Esophagus (tissue), 2 donors: ENCODE measurements around the gene RAB4A. TPM values are rescaled to one million over a fixed set of nuclear protein-coding genes. Genes with fewer than 3 reads are reported as not detected.

Experiments used
- H3K27ac ChIP-seq, 2 donors: one replicate each; pipeline ENCODE4 v1.5.1; 2013; ENCODE audit warnings: low read depth in 2 of 2, mild to moderate bottlenecking in 2 of 2, inconsistent platforms in 1 of 2, low read length in 1 of 2, moderate library complexity in 1 of 2
- H3K27me3 ChIP-seq, 2 donors: one replicate each; pipeline ENCODE4 v1.6.1; 2013; ENCODE audit warnings: low read length in 2 of 2, control low read depth in 1 of 2, mild to moderate bottlenecking in 1 of 2; ENCODE audit not compliant: insufficient read depth in 2 of 2, control insufficient read depth in 1 of 2
- H3K36me3 ChIP-seq, 2 donors: one replicate each; pipeline ENCODE4 v1.6.1; 2013; ENCODE audit warnings: low read length in 1 of 2; ENCODE audit not compliant: control insufficient read depth in 2 of 2, insufficient read depth in 2 of 2
- H3K4me1 ChIP-seq, 2 donors: one replicate each; pipeline ENCODE4 v1.6.1; 2013; ENCODE audit warnings: low read length in 1 of 2; ENCODE audit not compliant: control insufficient read depth in 2 of 2, insufficient read depth in 2 of 2
- H3K4me3 ChIP-seq, 2 donors: one replicate each; pipeline ENCODE4 v1.5.1; 2013; ENCODE audit warnings: low read length in 2 of 2, mild to moderate bottlenecking in 2 of 2, low read depth in 1 of 2, moderate library complexity in 1 of 2
- H3K9me3 ChIP-seq, 2 donors: one replicate each; pipeline ENCODE4 v1.6.1; 2013; ENCODE audit warnings: mild to moderate bottlenecking in 2 of 2, low read depth in 1 of 2, low read length in 1 of 2, moderate library complexity in 1 of 2; ENCODE audit not compliant: control insufficient read depth in 2 of 2, insufficient read depth in 1 of 2
- WGBS, 2 donors: extraction: QIAGEN DNeasy Blood & Tissue Kit; methylation state at CpG; one replicate each; pipeline ENCODE4 v1.1.7; 2013; 5-methylcytosine and 5-hydroxymethylcytosine counted together
- polyA plus RNA-seq, 2 donors: library from polyadenylated mRNA; stranded (reverse); fragments of 200-250 nt; gene quantifications; one replicate each; pipeline ENCODE4 v1.2.3, GENCODE V29; 2013
- donor health status: healthy with polysubstance abuse.
- donor health status: Bipolar disorder and iron deficiency.

The RAB4A gene
- polyA plus RNA-seq, 2 donors, result 15.0 to 36.6 TPM

DNA sequence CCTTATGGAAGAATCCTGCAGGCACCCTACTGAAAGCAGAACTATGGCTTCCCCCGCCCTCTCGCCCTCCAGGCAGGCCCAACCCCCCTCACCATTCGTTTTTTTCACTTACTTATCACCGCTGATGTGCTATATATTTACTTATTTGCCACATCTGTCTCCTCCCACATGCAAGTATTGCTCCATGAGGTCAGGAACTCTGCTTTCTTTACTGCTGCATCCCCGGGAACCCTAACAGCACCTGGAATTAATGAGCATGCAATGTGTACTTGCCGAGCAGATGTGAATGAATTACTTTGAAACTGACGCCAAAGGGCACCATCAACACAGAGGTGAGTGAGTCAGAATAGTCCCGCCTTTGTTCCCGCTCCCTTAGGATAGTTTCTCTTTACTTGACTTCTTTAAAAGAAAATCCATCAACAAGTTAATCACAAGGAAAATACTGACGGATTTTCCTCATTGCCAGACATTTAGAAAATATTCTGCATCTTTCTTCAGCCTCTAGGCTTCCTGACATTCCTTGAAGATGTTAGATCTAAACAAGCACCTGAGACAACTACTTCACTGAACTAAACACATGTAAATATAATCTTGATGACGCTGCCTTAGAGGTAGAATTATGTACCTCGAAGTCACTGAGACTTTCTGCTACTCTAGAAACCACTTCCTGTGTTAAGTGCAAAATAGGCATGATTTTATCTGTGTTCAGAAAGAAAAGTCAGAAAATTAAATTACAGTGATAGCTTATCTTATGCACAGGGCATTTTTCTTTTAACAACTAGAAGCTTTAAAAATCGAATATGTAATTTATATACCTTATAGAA is 17.5 kb upstream of the RAB4A start:
- Histone ChIP-seq H3K27ac (peak overlapping the region in 1 of 2 donors; percentile 8), H3K27me3 (no peaks in the 10 kb centered on the region), H3K36me3 (no peaks in the 10 kb centered on the region), H3K4me3 (no peak overlapping the region), H3K4me1 (peaks cover 0 to 5% of the 10 kb centered on the region in 2 donors), H3K9me3 (no peaks in the 10 kb centered on the region)
- WGBS, 2 donors, result 28 to 29% methylated on average over 13 of the region's 13 CpGs

DNA sequence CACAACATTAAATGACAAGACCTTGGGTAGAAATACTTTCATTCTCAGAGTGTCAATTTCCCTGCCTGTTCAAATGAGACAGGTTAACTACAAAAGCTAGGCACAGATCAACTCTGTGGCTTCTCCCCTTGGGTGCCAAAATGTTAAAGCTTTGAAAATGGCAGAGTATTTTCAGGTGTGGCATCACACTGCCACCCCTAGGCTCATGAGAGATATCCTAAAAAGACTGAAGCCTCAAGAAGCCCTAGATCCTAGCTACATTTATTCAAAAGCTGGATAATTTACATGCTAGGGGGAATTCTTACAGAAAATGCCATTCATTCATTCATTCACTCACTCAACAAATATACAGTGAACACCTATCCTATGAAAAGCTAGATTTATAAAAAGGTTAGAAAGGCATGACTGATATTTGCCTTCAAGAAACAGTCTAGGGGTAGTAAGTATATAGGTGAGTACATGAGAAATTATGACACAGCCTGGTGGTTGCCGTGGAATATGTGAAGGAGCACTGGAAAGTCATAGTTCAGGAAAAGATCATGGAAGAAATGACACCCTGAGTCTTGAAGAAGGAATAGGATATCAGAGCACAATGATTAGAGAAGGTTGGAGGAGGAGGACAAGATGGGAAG is 15.9 kb upstream of the RAB4A start:
- Histone ChIP-seq H3K9me3 (no peaks in the 10 kb centered on the region), H3K27me3 (no peaks in the 10 kb centered on the region), H3K36me3 (no peaks in the 10 kb centered on the region), H3K27ac (no peak overlapping the region), H3K4me3 (no peak overlapping the region), H3K4me1 (peaks cover 0 to 5% of the 10 kb centered on the region in 2 donors)
- 65 to 75% methylated on average over 1 of the region's 1 CpG for WGBS, 2 donors

DNA sequence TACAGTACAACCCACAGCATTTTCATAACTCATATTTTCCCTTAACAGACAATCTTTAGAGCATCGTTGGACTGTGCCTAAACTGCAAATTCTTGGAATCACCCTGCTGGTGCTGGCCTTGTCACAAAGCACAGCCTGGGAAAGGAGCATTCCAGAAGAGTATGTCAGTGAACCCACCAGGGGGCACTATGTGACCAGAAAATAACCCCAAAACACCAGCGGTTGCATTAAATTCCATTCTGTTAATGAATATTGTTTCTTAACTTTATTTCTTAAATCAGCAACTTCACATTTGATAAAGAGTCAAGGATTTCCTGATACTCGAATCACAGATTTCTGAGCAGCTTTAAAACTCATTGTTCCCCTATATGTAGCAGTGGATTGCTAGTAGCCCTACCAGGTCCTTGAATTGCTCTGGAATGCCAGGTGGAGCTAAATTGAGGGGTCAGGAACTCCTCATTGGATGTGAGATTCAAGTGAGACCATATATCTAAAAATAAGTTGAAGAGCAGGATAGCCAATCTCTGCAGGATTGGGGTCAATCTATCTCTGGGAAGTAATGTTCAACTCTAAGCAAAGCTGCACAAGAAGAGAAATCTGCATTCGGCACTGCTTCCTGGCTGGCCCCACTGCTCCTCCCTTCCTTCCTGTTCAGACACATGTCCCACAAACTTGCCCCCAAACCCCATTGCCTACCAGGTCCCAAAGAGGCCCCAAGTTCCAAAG is 12.7 kb upstream of the RAB4A start:
- Histone ChIP-seq H3K4me1 (peaks cover 0 to 1% of the 10 kb centered on the region in 2 donors), H3K9me3 (no peaks in the 10 kb centered on the region), H3K27ac (no peak overlapping the region), H3K27me3 (no peaks in the 10 kb centered on the region), H3K4me3 (no peak overlapping the region), H3K36me3 (no peaks in the 10 kb centered on the region)
- WGBS, 2 donors, result 18% methylated on average over 4 of the region's 4 CpGs

DNA sequence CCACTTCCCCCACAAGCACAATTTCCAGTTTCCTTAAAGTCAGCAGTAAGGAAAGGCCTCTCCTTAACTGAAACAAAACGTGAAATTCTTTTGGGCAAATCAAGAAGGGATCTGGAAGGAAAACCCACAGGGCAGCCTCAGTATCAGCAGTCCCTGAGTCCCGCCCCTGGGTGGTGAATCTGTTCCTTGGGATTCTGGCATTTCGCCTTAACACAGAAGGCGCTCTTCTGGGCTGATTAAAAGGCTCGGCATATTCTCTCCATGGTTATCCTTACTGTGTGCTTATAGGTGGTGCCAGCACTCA is 12.2 kb upstream of the RAB4A start:
- no peaks in the 10 kb centered on the region for H3K9me3 ChIP-seq
- H3K36me3 ChIP-seq, result no peaks in the 10 kb centered on the region
- 58 to 62% methylated on average over 5 of the region's 5 CpGs for WGBS, 2 donors
- H3K4me3 ChIP-seq, result no peak overlapping the region
- no peaks in the 10 kb centered on the region for H3K4me1 ChIP-seq
- H3K27me3 ChIP-seq, result no peaks in the 10 kb centered on the region
- no peak overlapping the region for H3K27ac ChIP-seq

DNA sequence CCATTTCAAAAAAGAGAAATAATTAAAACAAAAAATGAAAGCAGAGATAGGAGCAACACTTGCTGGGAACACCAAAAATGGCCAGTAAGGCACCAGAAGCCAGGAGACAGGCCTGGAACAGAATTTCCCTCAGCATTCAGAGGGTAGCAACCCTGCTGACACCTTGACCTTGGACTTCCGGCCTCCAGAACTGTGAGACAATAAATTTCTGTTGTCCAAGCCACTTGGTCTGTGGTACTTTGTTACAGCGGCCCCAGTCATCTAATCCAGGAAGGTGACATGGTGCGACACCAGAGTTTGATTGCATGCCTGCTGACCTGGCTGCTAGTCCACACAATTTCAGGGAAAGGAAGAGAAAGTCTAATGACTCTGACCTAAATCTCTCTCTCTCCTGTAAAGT is 10.6 kb upstream of the RAB4A start:
- Histone ChIP-seq H3K4me3 (no peak overlapping the region), H3K27ac (no peak overlapping the region), H3K27me3 (no peaks in the 10 kb centered on the region), H3K36me3 (no peaks in the 10 kb centered on the region), H3K4me1 (no peaks in the 10 kb centered on the region), H3K9me3 (no peaks in the 10 kb centered on the region)
- WGBS, 2 donors, result 77 to 88% methylated on average over 3 of the region's 3 CpGs

DNA sequence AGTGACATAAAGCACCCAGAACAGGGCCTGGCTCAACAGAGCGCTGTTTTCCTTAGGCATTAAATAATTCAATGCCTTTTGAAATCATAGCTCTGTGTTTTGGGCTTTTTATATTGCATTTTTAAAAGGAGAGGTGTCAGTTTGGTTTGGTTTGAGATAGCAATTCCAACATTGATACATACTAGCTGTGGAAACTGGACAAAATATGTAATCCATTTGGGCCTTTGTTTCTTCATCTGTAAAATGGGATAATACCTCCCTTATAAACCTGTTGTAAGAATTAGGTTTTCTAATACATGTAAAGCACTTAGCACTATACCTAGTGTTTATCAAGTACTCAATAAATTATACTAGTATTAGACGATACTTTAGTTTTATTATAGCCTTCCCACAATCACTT is 8.7 kb upstream of the RAB4A start:
- H3K4me1 ChIP-seq, result no peaks in the 10 kb centered on the region
- no peak overlapping the region for H3K27ac ChIP-seq
- no peaks in the 10 kb centered on the region for H3K27me3 ChIP-seq
- 96% methylated on average over 2 of the region's 2 CpGs for WGBS, 2 donors
- H3K4me3 ChIP-seq, result no peak overlapping the region
- H3K9me3 ChIP-seq, result no peaks in the 10 kb centered on the region
- no peaks in the 10 kb centered on the region for H3K36me3 ChIP-seq

DNA sequence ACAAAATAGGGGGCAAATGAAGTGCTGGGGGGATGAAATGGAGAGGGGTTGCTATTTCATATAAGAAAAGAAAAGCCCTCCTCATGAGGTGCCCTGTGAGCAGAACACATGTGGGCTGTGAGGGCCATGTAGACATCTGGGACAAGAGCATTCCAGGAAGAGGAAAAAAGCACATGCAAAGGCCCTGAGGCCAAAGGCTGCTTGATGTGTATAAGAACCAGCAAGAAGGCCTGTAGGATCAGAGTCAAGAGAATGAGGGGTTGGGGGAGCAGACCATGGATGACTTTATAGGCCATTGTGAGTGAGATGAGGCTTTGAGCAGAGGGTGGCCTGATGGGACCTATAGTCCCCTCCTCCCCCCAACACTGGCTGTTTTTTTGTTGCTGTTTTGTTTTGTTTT is 7.7 kb upstream of the RAB4A start:
- Histone ChIP-seq H3K36me3 (no peaks in the 10 kb centered on the region), H3K27me3 (no peaks in the 10 kb centered on the region), H3K9me3 (no peaks in the 10 kb centered on the region), H3K4me1 (peaks cover 0 to 2% of the 10 kb centered on the region in 2 donors), H3K27ac (no peak overlapping the region), H3K4me3 (no peak overlapping the region)

DNA sequence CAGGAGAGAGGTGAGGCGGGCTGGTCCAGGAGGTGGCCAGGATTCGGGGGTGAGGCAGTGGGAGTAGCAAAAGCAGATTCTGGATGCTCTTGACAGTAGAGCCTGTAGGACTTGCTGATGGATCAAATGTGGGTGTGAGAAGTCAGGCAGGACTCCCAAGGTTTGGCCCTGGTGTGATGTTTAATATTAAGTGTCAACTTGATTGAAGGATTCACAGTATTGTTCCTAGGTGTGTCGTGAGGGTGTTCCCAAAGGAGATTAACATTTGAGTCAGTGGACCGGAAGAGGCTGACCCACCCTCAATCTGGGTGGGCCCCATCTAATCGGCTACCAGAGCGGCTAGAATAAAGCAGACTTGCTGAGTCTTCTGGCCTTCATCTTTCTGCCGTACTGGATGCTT is 6.8 kb upstream of the RAB4A start:
- H3K27ac ChIP-seq, result peak overlapping the region in 1 of 2 donors; percentile 50
- H3K36me3 ChIP-seq, result no peaks in the 10 kb centered on the region
- no peaks in the 10 kb centered on the region for H3K9me3 ChIP-seq
- no peaks in the 10 kb centered on the region for H3K27me3 ChIP-seq
- 74 to 76% methylated on average over 7 of the region's 7 CpGs for WGBS, 2 donors
- peaks cover 0 to 4% of the 10 kb centered on the region in 2 donors for H3K4me1 ChIP-seq
- H3K4me3 ChIP-seq, result no peak overlapping the region

DNA sequence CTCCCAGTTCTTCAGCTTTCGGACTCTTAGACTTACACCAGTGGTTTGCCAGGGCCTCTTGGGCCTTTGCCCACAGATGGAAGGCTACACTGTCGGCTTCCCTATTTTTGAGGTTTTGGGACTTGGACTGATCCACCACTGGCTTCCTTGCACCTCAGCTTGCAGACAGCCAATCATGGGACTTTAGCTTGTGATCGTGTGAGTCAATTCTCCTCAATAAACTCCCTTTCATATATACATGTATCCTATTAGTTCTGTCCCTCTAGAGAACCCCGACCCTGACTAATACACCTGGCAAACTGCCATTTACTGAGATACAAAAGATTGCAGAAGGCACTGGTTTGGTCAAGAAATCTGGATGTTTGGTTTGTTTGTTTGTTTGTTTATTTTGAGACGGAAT is 6.4 kb upstream of the RAB4A start:
- Histone ChIP-seq H3K9me3 (no peaks in the 10 kb centered on the region), H3K27ac (peak overlapping the region in 1 of 2 donors; percentile 50), H3K36me3 (no peaks in the 10 kb centered on the region), H3K4me1 (peaks cover 0 to 4% of the 10 kb centered on the region in 2 donors), H3K27me3 (no peaks in the 10 kb centered on the region), H3K4me3 (no peak overlapping the region)
- 79 to 82% methylated on average over 5 of the region's 5 CpGs for WGBS, 2 donors
